Progenitor cell of endocrine pancreas (in vitro differentiated cells): ENCODE results near the gene SDF2. TPM values are rescaled to one million over a fixed set of nuclear protein-coding genes. Genes with fewer than 3 reads are reported as not detected.
A peak's percentile ranks its signal among the peaks of the same experiment; 100 is the strongest.

Experiments
- DNase-seq: peaks from one replicate; pipeline ENCODE4 v3.0.0; 2021; ENCODE audit warnings: low spot score; ENCODE audit not compliant: unreplicated experiment
- H3K27ac Mint-ChIP-seq: 2 replicates; pipeline ENCODE4 v1.8.0; 2021; ENCODE audit warnings: mild to moderate bottlenecking, moderate library complexity, mixed read lengths
- H3K27me3 Mint-ChIP-seq: 2 replicates; pipeline ENCODE4 v1.8.0; 2021; ENCODE audit warnings: mixed read lengths
- H3K36me3 Mint-ChIP-seq: 2 replicates; pipeline ENCODE4 v1.8.0; 2022; ENCODE audit warnings: mixed read lengths; ENCODE audit not compliant: insufficient read depth
- H3K4me1 Mint-ChIP-seq: 2 replicates; pipeline ENCODE4 v1.8.0; 2021; ENCODE audit warnings: low read depth, mixed read lengths
- H3K4me3 Mint-ChIP-seq: 2 replicates; pipeline ENCODE4 v1.8.0; 2021; ENCODE audit warnings: low read depth, mild to moderate bottlenecking, moderate library complexity, mixed read lengths
- H3K9me3 Mint-ChIP-seq: 2 replicates; pipeline ENCODE4 v1.8.0; 2021; ENCODE audit warnings: low read depth, mixed read lengths
- CTCF ChIP-seq: fragments of 200-600 bp; sonication (generic); IDR thresholded peaks from one replicate; pipeline ENCODE4 v1.5.0; 2021; ENCODE audit warnings: antibody characterized with exemption, mild to moderate bottlenecking; ENCODE audit not compliant: unreplicated experiment
- total RNA-seq: library from RNA; stranded (reverse); gene quantifications from 2 replicates; pipeline ENCODE4 v1.2.1, GENCODE V29; 2021

SDF2 gene
- total RNA-seq, 1 donor from 2014 or later, result 53.3 TPM

- Mint-ChIP-seq H3K4me1 (peaks cover 20% of the 10 kb centered on the region), H3K36me3 (peaks cover 20% of the 10 kb centered on the region), H3K27ac (peak overlapping the region; percentile 14), H3K27me3 (no peaks in the 10 kb centered on the region), H3K4me3 (no peak overlapping the region), H3K9me3 (no peaks in the 10 kb centered on the region)
- no peak for TF ChIP-seq CTCF
- no peak for DNase-seq
Observed at GRCh38 chr17:28702026-28702751, 40.5 kb upstream of the SDF2 start.

- Mint-ChIP-seq H3K4me1 (peaks cover 23% of the 10 kb centered on the region), H3K4me3 (no peak overlapping the region), H3K9me3 (no peaks in the 10 kb centered on the region), H3K36me3 (peaks cover 19% of the 10 kb centered on the region), H3K27me3 (no peaks in the 10 kb centered on the region), H3K27ac (no peak overlapping the region)
- DNase-seq, result no peak
- TF ChIP-seq CTCF, result no peak
Observed at GRCh38 chr17:28700830-28701492, 39.3 kb upstream of the SDF2 start.

GRCh38 chr17:28700278-28700677 is 38.6 kb upstream of the SDF2 start:
- TF ChIP-seq CTCF, result no peak
- no peak overlapping the region for H3K4me3 Mint-ChIP-seq
- H3K4me1 Mint-ChIP-seq, result peaks cover 23% of the 10 kb centered on the region
- no peaks in the 10 kb centered on the region for H3K27me3 Mint-ChIP-seq
- H3K36me3 Mint-ChIP-seq, result peaks cover 19% of the 10 kb centered on the region
- H3K27ac Mint-ChIP-seq, result peak overlapping the region; percentile 41
- no peaks in the 10 kb centered on the region for H3K9me3 Mint-ChIP-seq
- DNase-seq, result no peak

DNA sequence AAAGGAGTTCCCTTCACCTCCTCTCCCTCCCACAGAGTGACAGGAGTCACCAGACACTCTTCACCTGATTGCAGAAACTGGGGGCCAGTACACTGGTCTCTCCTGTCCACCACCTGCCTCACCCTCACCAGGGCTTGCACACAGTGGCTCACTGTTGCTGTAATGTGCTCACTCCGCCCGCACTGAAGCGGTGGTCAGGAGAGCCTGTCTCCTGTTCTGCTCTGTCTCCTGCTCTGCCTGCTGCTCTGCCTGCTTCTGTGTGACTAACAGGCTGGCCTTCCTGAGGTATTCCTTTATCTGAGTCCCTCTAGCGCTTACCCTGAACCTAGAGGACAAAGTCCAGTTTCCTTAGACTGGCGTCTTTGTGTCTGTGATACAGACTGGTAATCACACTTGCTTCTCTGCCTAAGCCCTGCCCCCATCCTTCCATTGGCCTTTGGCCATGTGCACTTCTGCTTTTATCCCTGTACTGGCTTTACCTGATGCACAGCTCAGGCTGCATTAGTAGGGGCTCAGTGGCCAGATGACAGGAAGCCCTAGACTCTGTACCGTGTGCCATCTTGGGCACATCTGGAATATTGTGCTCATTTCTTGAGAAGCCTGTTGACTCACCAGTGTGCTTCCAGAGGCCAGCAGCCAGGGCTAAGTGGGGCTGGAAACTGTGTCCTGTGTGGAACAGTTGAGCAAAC is 36.7 kb upstream of the SDF2 start:
- no peaks in the 10 kb centered on the region for H3K27me3 Mint-ChIP-seq
- no peak for TF ChIP-seq CTCF

DNA sequence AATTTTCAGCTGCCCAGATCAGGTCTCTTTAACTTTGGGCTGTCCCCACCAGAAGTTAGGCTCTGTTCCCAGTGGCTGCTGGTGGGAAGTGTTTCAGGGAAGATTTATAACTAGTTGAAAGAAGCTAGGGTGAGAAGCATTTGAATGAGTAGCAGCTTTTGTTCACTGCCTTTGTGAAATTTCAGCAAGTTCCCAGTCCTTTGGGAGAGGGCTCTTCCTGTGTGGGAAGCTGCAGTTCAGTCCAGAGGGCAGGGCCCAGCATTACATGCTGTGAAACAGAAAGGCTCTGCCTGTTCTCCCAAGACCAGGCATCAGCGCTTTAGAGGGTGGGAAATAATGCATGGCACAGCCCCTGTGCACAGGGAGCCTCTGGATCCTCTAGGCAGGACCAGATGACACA is 32.2 kb upstream of the SDF2 start:
- no peak for TF ChIP-seq CTCF
- peaks cover 18% of the 10 kb centered on the region for H3K4me1 Mint-ChIP-seq
- H3K27ac Mint-ChIP-seq, result peak overlapping the region; percentile 71
- no peak overlapping the region for H3K4me3 Mint-ChIP-seq
- DNase-seq, result no peak
- H3K27me3 Mint-ChIP-seq, result no peaks in the 10 kb centered on the region
- H3K36me3 Mint-ChIP-seq, result peaks cover 23% of the 10 kb centered on the region
- no peaks in the 10 kb centered on the region for H3K9me3 Mint-ChIP-seq

More for the DNA sequence above, 36.7 kb upstream of the SDF2 start:
- H3K4me1 Mint-ChIP-seq, result peaks cover 23% of the 10 kb centered on the region
- H3K36me3 Mint-ChIP-seq, result peaks cover 19% of the 10 kb centered on the region
- peak overlapping the region; percentile 92 for H3K27ac Mint-ChIP-seq
- no peak for DNase-seq
- H3K9me3 Mint-ChIP-seq, result no peaks in the 10 kb centered on the region
- H3K4me3 Mint-ChIP-seq, result peak overlapping the region; percentile 43
